ACHN (cell line): Measurements from ENCODE around the gene LBX1.

Source experiments
- DNase-seq: peaks from one replicate; pipeline ENCODE4 v3.0.0-alpha.2; 2015
- in situ Hi-C: cut with HindIII; loops from 2 replicates; pipeline ENCODE4 v1.10.0; 2017; ENCODE audit warnings: low sequenced_read_pairs, low pct_ligation_motif_present, low pct_unique_long_range_greater_than_20kb

LBX1 gene

GRCh38 chr10:101249171-101249581, 19.9 kb upstream of the LBX1 start:
- in situ Hi-C loops, result no loop called here
- DNase-seq, result no peak

- in situ Hi-C loops, result no loop called here
- no peak for DNase-seq
Measured at GRCh38 chr10:101246639-101247038, 17.4 kb upstream of the LBX1 start.

DNA sequence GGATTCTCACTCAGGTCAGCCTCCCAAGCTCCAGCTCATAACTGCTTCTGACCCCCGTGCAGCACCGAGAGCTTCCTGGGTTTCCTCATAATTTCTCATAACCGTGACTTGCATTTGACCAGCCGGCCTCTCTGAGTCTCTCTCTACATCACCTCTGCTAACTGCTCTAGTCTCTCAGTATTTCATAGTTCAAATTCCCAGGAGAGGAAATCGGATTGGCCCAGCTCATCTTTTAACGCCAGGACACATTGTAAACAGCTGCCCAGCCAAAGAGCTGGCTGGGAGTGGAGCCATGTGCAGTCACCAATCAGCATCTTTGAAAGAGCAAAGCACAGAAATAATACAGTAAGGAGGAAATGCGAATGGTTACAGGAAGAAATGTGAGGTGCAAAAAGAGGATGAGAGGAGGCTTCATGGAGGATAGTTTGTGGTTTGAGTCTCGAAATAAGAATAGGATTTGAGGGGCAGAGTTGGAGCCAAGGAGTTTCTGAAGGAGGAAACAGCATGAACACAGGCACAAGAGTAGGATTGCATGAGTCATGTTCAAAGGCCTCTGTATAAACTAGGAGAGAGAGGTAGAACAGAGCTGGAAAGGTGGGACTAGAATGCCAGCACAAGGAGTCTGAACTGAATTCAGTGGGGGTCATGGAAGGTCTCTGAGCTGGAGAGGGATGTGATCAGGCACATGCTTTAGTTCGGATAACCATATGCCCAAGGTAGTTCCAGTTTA, 15.2 kb upstream of the LBX1 start:
- DNase-seq, result no peak
- in situ Hi-C loops, result no loop called here

DNA sequence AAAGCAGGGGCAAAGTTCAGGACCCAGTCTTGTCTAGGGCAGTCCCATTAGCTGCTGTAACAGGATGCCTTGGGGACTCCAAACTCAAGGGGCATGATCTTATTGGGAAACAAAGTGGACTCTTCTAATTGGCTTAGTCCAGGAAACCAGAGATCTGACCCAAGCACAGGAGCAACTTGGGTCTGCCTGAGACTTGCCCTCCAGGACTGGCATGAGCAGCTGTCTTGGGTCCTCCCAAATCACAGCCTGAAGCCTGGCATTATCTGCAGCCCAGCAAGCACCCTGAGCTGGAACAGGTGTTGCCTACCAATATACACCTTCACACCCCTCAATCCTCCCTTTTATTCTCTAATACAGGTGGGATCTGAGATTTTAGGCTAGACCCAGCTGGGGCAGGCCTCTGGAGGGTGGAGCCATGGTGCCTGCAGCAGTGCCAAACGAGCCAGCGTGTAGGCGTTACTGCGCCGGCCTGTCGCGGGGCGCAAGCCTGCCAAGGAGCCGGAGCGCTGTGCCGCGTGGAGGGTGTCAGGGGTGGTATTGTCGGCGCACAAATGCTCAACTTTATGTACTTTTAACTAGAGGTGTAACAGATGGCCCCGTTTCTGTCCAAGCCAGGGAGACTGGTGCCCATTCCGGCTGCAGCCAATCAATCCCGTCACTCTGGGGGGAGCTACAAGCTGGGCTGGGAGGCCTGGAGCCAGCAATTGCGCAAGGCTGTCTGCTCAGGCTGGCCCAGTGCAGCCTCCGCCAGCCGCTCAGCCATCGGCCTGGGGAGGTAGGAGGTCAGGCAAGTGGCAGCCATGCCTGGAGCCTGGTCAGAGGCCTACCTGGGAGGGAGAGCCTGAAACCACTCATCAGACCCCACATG, 12.8 kb upstream of the LBX1 start:
- in situ Hi-C loops, result no loop called here
- DNase-seq, result no peak

DNA sequence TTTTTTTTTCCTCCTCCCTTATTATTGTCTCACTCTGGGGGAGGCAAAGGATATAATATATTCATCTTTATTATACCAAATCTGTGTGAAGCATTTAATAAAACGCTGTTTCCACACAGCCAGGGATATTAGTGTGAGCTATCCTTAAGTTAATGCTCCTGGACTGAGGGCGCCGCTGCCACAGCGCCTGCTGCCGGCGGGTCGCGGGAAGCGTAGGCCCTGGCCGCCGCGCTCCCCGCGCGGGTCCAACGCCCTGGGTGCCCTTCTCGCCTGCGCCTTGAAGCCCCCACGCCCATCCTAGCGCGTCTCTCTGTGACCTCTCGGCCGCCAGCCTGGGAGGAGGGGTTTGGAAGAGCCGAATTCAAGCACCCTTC, 9.5 kb upstream of the LBX1 start:
- DNase-seq, result no peak
- in situ Hi-C loops, result no loop called here

- in situ Hi-C loops, result no loop called here
- DNase-seq, result no peak
Measured at GRCh38 chr10:101237982-101238731, 8.9 kb upstream of the LBX1 start.

DNA sequence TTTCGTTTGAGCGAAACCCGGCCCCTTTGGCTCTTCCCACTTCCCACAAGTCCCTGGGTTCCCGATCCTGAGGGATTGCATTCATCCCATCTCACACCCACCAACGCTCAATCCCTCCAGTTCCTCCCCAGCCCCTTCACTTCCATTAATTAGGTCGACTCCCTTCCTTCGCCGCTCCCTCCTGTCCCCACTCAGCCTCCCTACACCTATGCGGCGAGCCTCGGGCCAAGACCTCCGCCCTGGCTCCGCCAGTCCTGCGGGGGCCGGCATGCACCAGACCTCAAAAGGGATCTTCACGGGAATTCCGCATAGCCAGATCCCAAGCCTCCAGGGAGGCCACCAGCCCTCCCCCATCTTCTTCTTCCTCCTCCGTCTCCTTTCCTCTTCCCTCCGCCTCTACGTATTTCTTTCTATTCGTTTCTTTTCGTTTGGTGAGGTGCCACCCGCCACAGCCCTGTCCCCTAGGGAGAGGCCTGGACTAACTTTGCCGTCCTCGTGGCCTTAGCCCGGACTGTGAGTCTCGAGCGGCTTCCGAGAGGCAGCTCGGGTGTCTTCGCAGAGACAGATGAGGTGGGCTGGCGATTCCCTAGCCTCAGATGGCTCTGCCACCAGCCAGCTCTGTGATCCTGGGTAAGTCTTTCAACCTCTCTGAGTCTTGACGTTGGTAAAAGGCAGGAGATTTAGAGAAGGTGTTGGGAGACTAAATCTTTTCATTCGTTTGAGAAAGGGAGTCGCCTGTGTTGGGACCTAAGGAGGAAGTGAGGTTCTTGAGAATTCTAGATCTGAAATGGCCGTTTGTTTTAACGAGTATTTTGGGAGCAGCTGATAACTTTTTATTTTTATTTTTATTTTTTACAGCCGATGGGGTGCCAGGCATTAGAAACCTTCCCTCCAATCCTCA, 8.1 kb upstream of the LBX1 start:
- in situ Hi-C loops, result no loop called here
- DNase-seq, result no peak

DNA sequence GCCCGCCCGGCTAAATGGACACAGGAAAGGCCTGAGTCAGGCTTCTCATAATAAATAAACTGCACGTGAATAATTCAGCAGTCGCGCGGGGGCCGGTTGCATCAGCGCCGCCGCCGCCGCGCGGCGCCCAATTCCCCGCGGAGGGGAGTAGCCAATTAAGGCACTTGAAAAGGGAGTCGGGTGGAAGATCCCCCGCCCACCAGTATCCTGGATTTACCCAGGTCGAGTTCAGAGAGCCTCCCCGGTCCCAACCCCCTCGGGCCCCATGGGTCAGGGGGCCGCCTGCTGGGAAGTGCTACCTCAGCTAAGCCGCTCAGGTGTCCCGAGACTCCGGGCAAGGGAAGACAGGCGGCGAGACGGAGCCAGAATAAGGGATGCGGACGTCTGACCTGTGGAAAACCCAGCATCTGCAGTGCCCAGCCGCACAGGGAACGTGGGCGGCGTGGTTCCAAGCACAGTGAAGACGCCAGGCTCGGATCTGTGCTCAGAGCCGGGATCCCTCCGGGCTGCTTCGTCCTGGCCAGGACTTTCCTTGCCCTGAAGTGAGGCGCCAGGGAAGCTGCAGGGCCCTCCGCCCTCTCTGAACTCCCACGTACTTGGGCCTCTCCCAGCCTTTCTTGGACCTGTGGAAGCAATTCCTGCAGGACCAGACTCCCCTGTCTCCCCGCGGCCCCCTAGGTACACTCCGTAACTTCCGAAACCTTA, 7.3 kb upstream of the LBX1 start:
- in situ Hi-C loops, result no loop called here
- DNase-seq, result no peak

DNA sequence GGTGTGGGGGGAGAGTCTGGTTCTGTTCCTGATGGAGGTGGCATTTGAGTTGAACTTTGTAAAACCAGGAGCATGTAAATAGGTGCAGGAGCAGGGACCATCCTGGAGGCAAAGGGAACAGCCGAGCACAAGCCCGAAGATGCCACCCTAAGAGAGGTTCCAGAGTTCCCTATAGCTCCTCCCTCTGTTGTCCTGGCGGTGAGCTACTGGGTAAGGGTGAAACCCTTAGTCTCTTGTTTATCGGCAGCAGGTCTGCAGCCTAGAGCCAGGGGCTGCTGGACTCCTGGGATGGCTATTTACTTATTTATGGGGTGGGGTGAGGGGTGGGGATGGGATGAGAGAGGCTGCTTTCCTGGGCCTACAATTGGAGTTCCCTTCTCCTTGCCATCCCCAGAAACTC, 6.5 kb upstream of the LBX1 start:
- in situ Hi-C loops, result no loop called here
- no peak for DNase-seq

DNA sequence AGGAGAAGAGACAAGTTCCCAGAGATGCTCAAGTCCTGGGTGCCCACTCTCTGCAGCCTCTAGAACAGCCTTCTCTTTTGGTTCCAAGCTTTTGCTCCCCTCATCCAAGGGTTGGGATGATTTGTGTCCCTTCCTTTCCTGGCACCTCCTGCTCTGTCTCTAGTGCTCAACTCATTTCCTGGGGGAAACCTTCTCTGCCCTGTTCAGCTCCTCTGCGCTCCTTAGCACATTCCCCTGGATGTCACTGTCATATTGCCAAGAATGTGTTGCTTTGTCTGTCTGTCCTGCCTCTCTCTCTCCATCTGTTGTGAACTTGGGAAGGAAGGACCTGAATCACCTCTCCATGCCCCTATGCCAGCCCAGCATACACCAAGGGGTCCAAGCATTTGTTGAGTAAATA, 5.1 kb upstream of the LBX1 start:
- in situ Hi-C loops, result no loop called here

GRCh38 chr10:101233863-101234262, 4.6 kb upstream of the LBX1 start:
- in situ Hi-C loops, result no loop called here
- no peak for DNase-seq

More for the DNA sequence above, 5.1 kb upstream of the LBX1 start:
- DNase-seq, result no peak

DNA sequence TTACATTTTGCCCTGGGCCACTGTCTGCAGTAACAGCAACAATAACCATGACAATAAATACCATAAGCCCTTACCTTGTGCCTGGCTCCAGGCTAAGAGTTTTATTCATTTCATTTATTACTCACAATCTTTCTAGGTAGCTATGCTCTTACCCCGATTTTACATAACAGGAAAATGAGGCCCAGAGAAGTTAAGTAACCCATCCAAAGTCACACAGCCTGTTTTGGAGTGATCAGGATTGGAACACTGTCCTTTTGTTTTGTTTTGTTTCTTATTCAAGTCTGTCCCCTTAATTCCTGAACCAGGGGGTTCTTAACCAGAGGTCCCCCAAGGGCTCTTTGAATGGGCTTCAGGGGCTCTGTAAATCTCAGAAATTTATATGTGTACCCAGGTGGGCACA, 4.2 kb upstream of the LBX1 start:
- in situ Hi-C loops, result no loop called here
- no peak for DNase-seq

- no peak for DNase-seq
- in situ Hi-C loops, result no loop called here
Measured at GRCh38 chr10:101231912-101232689, 2.8 kb upstream of the LBX1 start.

- in situ Hi-C loops, result no loop called here
- no peak for DNase-seq
Measured at GRCh38 chr10:101231092-101231491, 1.8 kb upstream of the LBX1 start.

- in situ Hi-C loops, result no loop called here
- no peak for DNase-seq
Measured at GRCh38 chr10:101230183-101230917, 1.1 kb upstream of the LBX1 start.

- DNase-seq, result no peak
- in situ Hi-C loops, result no loop called here
Measured at GRCh38 chr10:101228966-101229265, 347 bp downstream of the LBX1 start.
